Measurements from ENCODE around the gene ZNF232.
"Not testable (repeated sequence)": the region's sequence is repeated elsewhere in the genome, so short reads cannot be mapped to it uniquely, and the experiment has no call there.

ZNF232 gene

DNA sequence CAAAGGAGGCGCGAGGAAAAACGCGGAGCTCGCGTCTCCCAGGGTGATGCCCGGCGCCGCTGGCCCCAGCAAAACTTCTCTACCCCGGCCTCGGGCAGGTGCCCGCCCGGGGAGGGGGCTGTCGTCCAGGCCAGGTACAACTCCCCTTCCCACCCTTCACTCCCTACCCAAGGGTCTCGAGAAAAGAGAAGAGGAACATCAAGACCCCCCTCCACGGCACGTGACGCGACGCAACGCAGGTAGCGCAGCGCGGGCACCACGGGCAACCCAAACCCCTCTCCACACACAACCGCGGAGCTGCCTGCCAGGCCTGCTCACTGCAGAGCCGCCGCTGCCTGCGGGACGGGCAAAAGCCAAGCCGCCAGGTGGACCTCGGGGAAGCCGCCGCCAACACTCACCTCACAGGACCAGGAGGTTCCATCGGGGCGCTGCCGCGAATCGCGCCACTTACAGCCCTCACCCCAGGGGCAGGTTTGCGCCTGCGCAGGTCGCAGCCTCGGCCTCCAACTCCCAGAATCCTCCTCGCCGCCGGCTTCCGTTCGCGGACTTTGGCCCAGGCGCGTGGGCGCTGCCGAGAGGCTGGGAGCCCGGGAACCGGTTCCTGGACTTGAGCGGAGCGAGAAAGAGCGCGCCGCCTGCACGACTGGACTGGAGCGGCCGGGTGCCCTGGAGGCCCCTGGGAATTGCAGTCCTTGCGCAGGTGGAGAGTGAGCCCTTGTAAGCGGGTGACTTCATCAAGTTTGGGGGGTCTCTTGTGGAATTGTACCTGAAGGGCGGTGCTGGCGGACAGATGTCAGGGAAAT, at the start of gene ZNF232:
Gene ZNF232, minus strand, starts transcription at position 477 of the 803 bp plus-strand sequence. Its CDS starts 56 bp downstream, at position 421.
- DNase-seq (ENCODE audit: low read depth in 2 of 2) = peak; percentile 86 to 90

DNA sequence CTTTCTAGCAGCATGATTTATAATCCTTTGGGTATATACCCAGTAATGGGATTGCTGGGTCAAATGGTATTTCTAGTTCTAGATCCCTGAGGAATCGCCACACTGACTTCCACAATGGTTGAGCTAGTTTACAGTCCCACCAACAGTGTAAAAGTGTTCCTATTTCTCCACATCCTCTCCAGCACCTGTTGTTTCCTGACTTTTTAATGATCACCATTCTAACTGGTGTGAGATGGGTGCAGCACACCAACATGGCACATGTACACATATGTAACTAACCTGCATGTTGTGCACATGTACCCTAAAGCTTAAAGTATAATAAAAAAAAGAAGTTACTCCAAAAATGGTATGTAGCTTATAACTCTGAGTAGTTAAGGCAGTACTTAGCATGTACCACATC, 49.0 kb upstream of the ZNF232 start:
- DNase-seq (ENCODE audit: low read depth in 2 of 2) = not testable (repeated sequence)

DNA sequence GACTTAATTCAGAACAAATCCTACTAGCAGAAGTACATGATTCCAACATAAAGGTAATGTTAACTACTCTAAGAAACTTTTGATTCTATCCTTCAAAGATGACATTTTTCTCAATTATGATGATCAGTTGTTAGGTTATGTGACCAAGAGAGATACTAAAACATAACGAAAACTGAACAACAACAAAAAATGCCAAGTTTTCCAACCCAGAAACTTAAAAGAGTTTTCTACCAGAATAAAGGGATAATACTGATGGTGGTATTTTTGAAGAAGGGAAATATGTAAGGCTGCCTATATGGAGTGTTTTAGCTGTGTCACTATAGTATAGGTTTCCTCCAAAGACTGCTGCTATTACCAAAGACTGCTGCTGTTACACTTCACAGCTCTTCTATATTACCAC, 34.4 kb upstream of the ZNF232 start:
- DNase-seq (ENCODE audit: low read depth in 2 of 2) = not testable (repeated sequence)

GRCh38 chr17:5142877-5143276, 31.2 kb upstream of the ZNF232 start:
- DNase-seq (ENCODE audit: low read depth in 2 of 2) = not testable (repeated sequence)

DNA sequence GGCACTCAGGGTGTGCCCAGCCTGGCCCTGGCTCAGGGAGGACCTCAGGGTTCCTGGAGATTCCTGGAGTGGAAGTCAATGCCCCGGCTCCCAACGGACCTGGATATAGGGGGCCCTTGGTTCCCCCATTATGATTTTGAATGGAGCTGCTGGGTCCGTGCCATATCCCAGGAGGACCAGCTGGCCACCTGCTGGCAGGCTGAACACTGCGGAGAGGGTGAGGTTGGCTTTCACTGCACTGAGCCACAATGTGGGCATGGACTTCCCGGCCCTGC, 27.7 kb upstream of the ZNF232 start:
- no peak for DNase-seq (ENCODE audit: low read depth in 2 of 2)

DNA sequence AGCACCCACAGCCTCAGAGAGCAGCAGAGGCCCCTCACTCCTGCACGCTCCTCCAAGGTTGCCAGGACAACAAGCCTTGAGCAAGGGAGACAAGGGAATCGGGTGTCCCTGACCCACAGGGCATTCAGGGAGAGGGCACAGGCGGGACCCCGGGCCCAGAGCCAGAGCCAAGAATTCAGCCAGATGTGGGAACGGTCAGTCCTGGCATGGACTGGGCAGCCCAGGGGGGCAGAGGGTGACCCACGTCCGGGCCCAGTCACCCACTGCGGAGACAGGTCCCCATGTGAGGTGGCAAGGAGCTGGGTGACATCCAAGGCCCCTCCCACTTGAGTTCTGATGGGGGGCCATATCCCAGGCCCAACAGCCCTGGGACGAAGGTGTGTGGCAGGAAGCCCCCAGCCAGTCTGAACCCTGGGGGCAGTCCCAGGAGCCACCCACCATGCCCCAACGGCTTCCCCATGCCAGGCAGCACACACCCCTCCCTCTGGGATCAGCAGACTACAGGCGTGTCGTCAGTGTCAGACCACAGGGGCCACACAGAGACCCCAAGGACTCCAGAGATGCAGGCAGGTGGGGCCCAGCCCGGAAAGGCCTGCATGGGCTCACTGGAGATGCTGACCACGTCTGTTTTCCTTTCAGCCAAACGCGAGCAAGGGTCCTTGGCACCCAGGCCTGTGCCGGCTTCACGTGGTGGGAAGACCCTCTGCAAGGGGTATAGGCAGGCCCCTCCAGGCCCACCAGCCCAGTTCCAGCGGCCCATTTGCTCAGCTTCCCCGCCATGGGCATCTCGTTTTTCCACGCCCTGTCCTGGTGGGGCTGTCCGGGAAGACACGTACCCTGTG, 27.2 kb upstream of the ZNF232 start:
- DNase-seq (ENCODE audit: low read depth in 2 of 2) = no peak

- not testable (repeated sequence) for DNase-seq (ENCODE audit: low read depth in 2 of 2)
These were observed 26.5 kb upstream of the ZNF232 start for GRCh38 chr17:5138198-5138544.

- DNase-seq (ENCODE audit: low read depth in 2 of 2) = not testable (repeated sequence)
These were observed 26.0 kb upstream of the ZNF232 start for GRCh38 chr17:5137511-5138197.

DNA sequence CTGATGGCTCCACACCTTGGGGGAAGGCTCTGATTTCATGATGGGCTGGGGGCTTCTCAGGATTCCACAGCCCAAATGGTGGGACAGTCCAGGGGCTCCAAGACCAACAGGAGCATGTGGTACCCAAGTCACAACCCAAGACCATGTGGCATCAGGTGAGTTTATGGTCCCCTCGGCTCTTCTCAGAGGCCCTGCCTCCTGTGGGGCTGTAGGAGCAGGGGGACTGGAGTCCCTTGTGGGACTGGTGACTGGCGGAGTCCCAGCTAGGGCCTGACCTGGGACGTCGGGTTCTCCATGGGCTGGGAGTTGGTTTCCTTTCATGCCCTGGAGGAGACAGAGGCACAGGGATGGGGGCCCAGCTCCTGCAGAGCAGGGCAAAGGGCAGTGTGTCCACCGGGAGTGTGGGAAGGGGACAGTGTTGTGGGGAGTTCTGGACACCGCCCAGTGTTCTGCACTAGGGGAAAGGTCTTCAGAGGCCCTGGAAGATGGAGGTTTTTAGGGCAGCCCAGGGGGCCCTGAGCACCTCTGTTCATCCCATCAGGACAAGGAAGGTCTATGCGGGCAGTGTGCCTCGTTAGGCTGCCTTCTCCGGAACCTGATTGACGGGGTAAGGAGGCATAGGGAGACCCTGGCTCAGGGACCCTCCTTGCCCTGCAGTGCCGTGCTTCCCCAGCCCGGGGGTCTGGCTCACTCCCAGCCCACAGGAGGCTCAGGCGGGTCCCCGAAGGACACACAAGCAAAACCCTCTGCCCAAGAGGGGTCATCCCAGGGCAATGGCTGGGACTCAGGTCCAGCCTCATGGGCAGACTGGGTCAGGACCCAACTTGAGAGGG, 25.1 kb upstream of the ZNF232 start:
- DNase-seq (ENCODE audit: low read depth in 2 of 2) = not testable (repeated sequence)

- DNase-seq (ENCODE audit: low read depth in 2 of 2) = no peak
These were observed 24.3 kb upstream of the ZNF232 start for GRCh38 chr17:5135726-5136579.

- DNase-seq (ENCODE audit: low read depth in 2 of 2) = not testable (repeated sequence)
These were observed 23.5 kb upstream of the ZNF232 start for GRCh38 chr17:5135131-5135712.

DNA sequence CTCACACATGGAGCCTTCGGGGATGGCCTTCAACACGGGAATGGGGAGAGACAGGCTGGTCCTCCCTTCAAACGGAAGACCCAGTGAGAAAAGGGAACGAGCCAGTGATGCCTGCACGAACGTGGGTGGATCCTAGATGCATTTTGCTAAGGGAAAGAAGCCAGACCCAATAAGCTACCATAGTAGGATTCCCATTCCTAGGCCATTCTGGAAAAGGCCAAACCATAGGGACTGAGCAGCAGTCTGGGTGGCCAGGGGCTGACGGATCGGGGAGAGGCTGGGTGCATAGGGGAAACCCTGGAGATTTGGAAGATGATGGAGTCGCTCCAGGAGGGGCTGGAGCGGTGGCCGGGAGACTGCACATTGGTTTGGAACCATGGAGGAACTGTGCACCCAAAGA, 22.9 kb upstream of the ZNF232 start:
- DNase-seq (ENCODE audit: low read depth in 2 of 2) = not testable (repeated sequence)

DNA sequence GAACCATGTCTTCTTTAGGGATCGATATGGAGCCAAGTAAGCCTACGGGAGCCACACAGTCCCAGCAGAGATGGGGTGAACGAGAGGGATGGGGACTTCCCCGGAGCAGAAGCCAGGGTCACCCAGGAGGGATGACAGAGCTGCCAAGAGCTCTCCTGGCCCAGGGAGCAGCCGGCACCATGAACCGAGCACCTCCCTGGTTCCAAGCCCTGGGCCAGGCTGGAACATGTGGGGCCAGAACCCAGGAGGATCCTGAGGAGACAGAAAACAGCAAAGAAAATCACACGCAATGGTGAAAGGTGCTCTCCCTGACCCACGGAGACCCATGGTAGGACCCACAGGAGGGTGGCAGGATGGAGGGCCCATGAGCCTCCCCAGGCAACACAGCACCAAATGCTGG, 22.3 kb upstream of the ZNF232 start:
- DNase-seq (ENCODE audit: low read depth in 2 of 2) = not testable (repeated sequence)

GRCh38 chr17:5133311-5133710, 21.6 kb upstream of the ZNF232 start:
- no peak for DNase-seq (ENCODE audit: low read depth in 2 of 2)

DNA sequence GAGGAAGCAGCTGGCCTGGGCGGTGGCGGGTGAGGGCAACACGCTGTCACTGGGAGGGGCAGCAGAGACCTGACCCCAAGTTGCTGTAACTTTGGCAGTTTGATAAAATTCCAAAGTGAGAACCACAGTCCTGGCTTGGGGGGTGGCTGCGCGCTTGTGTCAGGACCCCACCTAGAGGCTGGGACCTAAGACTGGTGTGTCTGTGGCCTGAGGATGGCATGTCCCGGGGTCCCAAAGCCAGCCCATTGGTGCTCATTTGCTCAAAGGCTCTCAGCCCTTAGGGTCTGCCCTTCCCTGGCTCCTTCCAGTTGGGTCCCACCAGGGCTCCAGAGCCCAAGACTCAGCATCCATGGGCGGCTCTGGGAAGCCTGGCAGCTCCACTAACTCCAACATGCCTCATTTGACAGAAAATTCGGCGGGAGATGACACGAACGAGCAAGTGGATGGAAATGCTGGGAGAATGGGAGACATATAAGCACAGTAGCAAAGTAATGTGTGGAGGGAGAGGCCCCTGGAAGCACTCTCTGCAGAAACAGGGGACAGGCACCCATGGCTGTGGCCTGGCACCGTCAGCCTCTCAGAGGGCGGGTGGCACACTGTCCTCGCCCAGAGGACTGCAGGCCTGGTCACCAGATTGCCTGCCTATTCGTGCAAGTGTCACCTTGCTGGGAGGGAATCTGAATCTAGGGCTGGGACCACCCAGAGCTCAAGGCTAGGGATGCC, 21.0 kb upstream of the ZNF232 start:
- not testable (repeated sequence) for DNase-seq (ENCODE audit: low read depth in 2 of 2)

- DNase-seq (ENCODE audit: low read depth in 2 of 2) = not testable (repeated sequence)
These were observed 20.3 kb upstream of the ZNF232 start for GRCh38 chr17:5131799-5132502.

DNA sequence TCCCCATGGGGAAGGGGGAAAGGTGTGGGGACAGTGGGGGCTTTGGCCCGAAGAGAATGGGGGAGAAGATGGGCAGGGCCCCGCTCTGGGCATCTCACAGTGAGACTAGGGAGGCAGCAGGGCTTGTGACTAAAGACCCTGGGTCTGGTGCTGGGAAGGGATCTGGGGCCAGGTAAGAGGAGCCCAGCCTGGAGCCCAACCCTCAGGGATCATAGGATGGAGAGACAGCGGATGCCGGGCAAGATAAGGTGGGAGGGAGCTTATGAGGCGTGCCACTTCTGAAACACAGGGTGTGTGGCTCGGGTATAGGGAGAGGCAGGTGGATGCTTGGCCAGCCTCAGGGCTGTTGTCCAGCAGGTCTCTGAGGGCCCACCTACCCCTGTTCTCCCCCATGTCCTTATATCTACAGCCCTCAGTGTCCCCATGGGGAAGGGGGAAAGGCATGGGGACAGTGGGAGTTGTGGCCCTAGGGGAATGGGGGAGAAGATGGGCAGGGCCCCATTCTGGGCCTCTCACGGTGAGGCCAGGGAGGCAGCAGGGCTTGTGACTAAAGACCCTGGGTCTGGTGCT, 19.6 kb upstream of the ZNF232 start:
- no peak for DNase-seq (ENCODE audit: low read depth in 2 of 2)

DNA sequence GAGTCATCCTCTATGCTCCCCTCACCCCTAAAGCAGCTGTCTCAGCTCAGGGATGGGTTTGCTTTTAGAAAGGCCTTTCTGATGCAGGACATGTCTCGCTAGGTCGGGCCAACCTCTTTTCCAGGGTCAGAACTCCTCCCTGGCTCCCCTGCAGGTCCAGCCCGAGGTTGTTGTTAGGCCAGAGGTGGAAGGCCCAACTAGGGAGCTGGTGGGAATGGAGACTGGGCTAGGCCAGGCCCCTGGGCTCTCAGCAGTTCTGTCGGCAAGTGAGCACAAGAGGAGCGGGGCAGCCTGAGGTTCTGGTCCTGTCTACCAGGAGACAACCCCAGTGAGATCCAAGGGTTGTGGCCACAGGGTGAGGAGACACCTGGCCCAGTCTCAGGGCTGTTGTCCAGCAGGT, 19.0 kb upstream of the ZNF232 start:
- not testable (repeated sequence) for DNase-seq (ENCODE audit: low read depth in 2 of 2)

- DNase-seq (ENCODE audit: low read depth in 2 of 2) = not testable (repeated sequence)
These were observed 18.6 kb upstream of the ZNF232 start for GRCh38 chr17:5130261-5130660.
